ENCODE measurements around the gene SCYL3. TPM values are rescaled to one million over a fixed set of nuclear protein-coding genes. Genes with fewer than 3 reads are reported as not detected.

SCYL3 gene
- total RNA-seq, 1 donor, result 10.1 TPM

DNA sequence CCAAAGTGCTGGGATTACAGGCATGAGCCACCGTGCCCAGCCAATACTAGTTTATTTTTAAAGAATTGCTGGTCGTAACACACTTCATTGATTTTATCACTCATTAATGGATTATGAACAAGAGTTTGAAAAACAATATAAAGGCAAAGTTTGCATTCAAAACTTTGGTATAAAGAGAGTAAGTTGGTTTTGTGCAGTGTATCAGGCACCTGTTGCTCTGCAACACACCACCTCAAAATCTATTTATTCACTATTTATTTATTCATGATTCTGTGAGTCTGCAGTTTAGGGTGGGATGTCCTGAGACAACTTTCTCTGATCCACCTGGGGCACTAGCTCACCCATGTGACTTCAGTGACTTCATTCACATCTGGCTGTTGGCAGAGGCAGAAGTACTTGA lies 88.8 kb downstream of the SCYL3 start:
- TF ChIP-seq, protein P1, sequence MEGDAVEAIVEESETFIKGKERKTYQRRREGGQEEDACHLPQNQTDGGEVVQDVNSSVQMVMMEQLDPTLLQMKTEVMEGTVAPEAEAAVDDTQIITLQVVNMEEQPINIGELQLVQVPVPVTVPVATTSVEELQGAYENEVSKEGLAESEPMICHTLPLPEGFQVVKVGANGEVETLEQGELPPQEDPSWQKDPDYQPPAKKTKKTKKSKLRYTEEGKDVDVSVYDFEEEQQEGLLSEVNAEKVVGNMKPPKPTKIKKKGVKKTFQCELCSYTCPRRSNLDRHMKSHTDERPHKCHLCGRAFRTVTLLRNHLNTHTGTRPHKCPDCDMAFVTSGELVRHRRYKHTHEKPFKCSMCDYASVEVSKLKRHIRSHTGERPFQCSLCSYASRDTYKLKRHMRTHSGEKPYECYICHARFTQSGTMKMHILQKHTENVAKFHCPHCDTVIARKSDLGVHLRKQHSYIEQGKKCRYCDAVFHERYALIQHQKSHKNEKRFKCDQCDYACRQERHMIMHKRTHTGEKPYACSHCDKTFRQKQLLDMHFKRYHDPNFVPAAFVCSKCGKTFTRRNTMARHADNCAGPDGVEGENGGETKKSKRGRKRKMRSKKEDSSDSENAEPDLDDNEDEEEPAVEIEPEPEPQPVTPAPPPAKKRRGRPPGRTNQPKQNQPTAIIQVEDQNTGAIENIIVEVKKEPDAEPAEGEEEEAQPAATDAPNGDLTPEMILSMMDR (IDR thresholded peaks at IDR 0.05; ENCODE audit: extremely low read depth, low read depth, low read length), result no peak
- H3K4me3 ChIP-seq (ENCODE audit: insufficient read depth, low read length), result no peak overlapping the region
- H3K36me3 ChIP-seq (ENCODE audit: insufficient read depth, low read length), result peaks cover 8% of the 10 kb centered on the region

DNA sequence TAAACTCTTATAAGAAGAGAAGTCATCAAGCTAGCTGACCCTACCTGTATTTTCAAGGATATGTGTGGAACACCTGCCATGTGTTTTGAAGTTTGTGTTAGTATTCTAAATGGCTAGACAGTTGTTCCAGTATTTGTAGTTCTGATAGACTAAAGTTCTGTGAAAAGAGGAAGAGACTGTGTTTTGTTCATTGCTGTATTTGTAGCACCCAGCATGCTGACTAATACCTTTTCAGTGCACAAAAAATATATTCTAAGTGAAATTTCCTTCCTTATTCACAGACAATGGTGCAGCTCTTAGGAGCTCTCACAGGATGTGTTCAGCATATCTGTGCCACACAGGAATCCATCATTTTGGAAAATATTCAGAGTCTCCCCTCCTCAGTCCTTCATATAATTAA lies 90.8 kb downstream of the SCYL3 start:
- Histone ChIP-seq H4K20me1 (ENCODE audit: insufficient read depth, low read length) (no peaks in the 10 kb centered on the region), H3K36me3 (ENCODE audit: insufficient read depth, low read length) (peaks cover 8% of the 10 kb centered on the region)
- TF ChIP-seq, protein P1 (IDR thresholded peaks at IDR 0.05; ENCODE audit: extremely low read depth, low read depth, low read length), result no peak

More for the DNA sequence above, 88.8 kb downstream of the SCYL3 start:
- no peak for DNase-seq (ENCODE audit: insufficient read length, low spot score, missing footprints)
- Histone ChIP-seq H3K4me1 (ENCODE audit: insufficient read depth, low read length) (no peaks in the 10 kb centered on the region), H4K20me1 (ENCODE audit: insufficient read depth, low read length) (no peaks in the 10 kb centered on the region), H3K79me2 (ENCODE audit: insufficient read depth, low read length) (no peaks in the 10 kb centered on the region), H3K27me3 (ENCODE audit: insufficient read depth, low read length) (no peaks in the 10 kb centered on the region), H3K9me3 (ENCODE audit: low read depth, low read length) (no peaks in the 10 kb centered on the region), H3K4me2 (ENCODE audit: insufficient read depth, low read length) (no peak overlapping the region), H2AFZ (ENCODE audit: low read length) (no peak overlapping the region), H3K27ac (ENCODE audit: low read depth, low read length) (no peak overlapping the region)

More for the DNA sequence above, 90.8 kb downstream of the SCYL3 start:
- Histone ChIP-seq H3K79me2 (ENCODE audit: insufficient read depth, low read length) (no peaks in the 10 kb centered on the region), H2AFZ (ENCODE audit: low read length) (no peak overlapping the region), H3K4me2 (ENCODE audit: insufficient read depth, low read length) (no peak overlapping the region), H3K9me3 (ENCODE audit: low read depth, low read length) (no peaks in the 10 kb centered on the region), H3K4me3 (ENCODE audit: insufficient read depth, low read length) (no peak overlapping the region), H3K27me3 (ENCODE audit: insufficient read depth, low read length) (no peaks in the 10 kb centered on the region), H3K4me1 (ENCODE audit: insufficient read depth, low read length) (no peaks in the 10 kb centered on the region), H3K27ac (ENCODE audit: low read depth, low read length) (no peak overlapping the region)
- no peak for DNase-seq (ENCODE audit: insufficient read length, low spot score, missing footprints)

Small RNAs within 50 kb of the gene (small RNA-seq; reads per million reads assigned to genes)
- gene RN7SL333P, result not detected

Other genes with a start within 250 kb of the SCYL3 start
- gene SELL, start 182.3 kb downstream of the SCYL3 start, total RNA-seq, result under 0.01 TPM in 2 replicates
- gene SELE, start 159.8 kb downstream of the SCYL3 start, total RNA-seq, result not detected in 2 replicates
- 2.9 and 7.7 TPM in 2 replicates for gene METTL18, start 99.0 kb downstream of the SCYL3 start, total RNA-seq
- 44.9 and 50.4 TPM in 2 replicates for gene KIFAP3, start 180.8 kb upstream of the SCYL3 start, total RNA-seq

Data from osteoblast (primary cell).